ENCODE measurements around the gene MYH6.

DNA sequence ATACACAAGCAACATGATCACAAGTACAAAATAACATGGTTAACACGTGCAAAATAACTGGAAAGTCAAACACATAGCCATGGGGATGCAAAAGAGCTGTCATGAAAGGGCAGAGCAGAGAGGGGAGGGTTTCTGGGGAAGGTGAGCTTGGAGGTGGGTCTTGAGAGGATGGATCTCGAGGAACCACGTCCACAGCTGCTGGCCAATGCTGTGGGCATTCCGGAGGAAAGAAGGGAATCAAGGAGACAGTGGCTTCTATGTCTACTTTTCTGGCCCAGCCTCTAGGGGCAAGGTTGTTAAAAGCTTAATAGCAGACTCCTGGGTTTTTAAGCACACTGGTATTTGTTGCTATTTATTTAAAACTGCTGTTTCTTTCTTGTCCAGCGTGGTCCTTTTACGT lies 35.8 kb upstream of the MYH6 start:
- TF ChIP-seq NRL (CRISPR knock-in tag; IDR thresholded peaks at IDR 0.05; ENCODE audit: borderline replicate concordance), result no peak
- TF ChIP-seq, protein P1, sequence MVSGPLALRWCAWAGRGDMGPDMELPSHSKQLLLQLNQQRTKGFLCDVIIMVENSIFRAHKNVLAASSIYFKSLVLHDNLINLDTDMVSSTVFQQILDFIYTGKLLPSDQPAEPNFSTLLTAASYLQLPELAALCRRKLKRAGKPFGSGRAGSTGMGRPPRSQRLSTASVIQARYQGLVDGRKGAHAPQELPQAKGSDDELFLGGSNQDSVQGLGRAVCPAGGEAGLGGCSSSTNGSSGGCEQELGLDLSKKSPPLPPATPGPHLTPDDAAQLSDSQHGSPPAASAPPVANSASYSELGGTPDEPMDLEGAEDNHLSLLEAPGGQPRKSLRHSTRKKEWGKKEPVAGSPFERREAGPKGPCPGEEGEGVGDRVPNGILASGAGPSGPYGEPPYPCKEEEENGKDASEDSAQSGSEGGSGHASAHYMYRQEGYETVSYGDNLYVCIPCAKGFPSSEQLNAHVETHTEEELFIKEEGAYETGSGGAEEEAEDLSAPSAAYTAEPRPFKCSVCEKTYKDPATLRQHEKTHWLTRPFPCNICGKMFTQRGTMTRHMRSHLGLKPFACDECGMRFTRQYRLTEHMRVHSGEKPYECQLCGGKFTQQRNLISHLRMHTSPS (CRISPR knock-in tag; IDR thresholded peaks at IDR 0.05; ENCODE audit: low read depth), result no peak
- no peak for TF ChIP-seq ZBTB42 (CRISPR knock-in tag; IDR thresholded peaks at IDR 0.05)
- no peak for TF ChIP-seq MIXL1 (CRISPR knock-in tag; IDR thresholded peaks at IDR 0.05)
- TF ChIP-seq SPEN (CRISPR knock-in tag; IDR thresholded peaks at IDR 0.05; ENCODE audit: low read depth), result no peak
- TF ChIP-seq ZNF589 (CRISPR knock-in tag; conservative IDR thresholded peaks at IDR 0.05), result no peak
